Measurements from ENCODE around the gene ELOA. TPM values are rescaled to one million over a fixed set of nuclear protein-coding genes. Genes with fewer than 3 reads are reported as not detected.

Gene ELOA
- total RNA-seq, 1 donor from 2014 or later = 66.2 TPM

DNA sequence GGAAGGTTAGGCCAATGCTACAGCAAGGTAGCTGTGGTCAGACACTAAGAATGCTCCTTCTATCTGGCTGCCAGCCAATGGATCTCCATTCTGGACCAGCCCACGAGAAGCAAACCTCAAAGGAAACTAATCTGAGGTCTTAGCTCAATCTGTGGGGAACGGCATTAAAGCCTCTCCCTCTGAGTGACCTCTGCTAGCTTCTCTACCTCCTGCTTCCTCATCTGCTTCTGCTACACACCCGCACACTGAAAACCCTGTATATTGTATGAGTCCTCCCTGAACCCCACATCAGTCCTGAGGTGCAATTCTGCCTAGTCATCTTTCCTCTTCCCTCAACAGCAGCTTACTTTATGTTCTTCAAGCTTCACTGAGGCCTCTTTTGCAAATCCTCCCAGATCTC, 64.2 kb downstream of the ELOA start:
- Histone ChIP-seq H3K4me3 (no peak overlapping the region), H3K36me3 (peaks cover 34% of the 10 kb centered on the region), H3K4me1 (peaks cover 10% of the 10 kb centered on the region), H3K9me3 (no peaks in the 10 kb centered on the region), H3K27me3 (no peaks in the 10 kb centered on the region), H3K27ac (no peak overlapping the region)
- DNase-seq (no peak), ATAC-seq (no peak)
- TF ChIP-seq, protein P1, sequence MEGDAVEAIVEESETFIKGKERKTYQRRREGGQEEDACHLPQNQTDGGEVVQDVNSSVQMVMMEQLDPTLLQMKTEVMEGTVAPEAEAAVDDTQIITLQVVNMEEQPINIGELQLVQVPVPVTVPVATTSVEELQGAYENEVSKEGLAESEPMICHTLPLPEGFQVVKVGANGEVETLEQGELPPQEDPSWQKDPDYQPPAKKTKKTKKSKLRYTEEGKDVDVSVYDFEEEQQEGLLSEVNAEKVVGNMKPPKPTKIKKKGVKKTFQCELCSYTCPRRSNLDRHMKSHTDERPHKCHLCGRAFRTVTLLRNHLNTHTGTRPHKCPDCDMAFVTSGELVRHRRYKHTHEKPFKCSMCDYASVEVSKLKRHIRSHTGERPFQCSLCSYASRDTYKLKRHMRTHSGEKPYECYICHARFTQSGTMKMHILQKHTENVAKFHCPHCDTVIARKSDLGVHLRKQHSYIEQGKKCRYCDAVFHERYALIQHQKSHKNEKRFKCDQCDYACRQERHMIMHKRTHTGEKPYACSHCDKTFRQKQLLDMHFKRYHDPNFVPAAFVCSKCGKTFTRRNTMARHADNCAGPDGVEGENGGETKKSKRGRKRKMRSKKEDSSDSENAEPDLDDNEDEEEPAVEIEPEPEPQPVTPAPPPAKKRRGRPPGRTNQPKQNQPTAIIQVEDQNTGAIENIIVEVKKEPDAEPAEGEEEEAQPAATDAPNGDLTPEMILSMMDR (IDR thresholded peaks at IDR 0.05) = no peak
- intact Hi-C loops (cut with DNase I) = no loop called here

- TF ChIP-seq, protein P1 (IDR thresholded peaks at IDR 0.05) = peak; percentile 81
- Histone ChIP-seq H3K9me3 (no peaks in the 10 kb centered on the region), H3K4me3 (no peak overlapping the region), H3K27ac (peak overlapping the region; percentile 58), H3K36me3 (peaks cover 52% of the 10 kb centered on the region), H3K27me3 (no peaks in the 10 kb centered on the region), H3K4me1 (peaks cover 10% of the 10 kb centered on the region)
- peak; percentile 91 for DNase-seq
- peak; percentile 94 for ATAC-seq
- intact Hi-C loops (cut with DNase I) = no loop called here
These were observed 66.5 kb downstream of the ELOA start for GRCh38 chr1:23809751-23810171.

GRCh38 chr1:23810818-23811540, 67.7 kb downstream of the ELOA start:
- Histone ChIP-seq H3K36me3 (peaks cover 57% of the 10 kb centered on the region), H3K4me3 (no peak overlapping the region), H3K27ac (no peak overlapping the region), H3K9me3 (no peaks in the 10 kb centered on the region), H3K4me1 (peaks cover 10% of the 10 kb centered on the region), H3K27me3 (no peaks in the 10 kb centered on the region)
- DNase-seq (no peak), ATAC-seq (peak; percentile 92)
- TF ChIP-seq, protein P1 (IDR thresholded peaks at IDR 0.05) = peak; percentile 63
- intact Hi-C loops (cut with DNase I) = no loop called here

Other genes with a start within 250 kb of the ELOA start
- gene E2F2, start 212.2 kb upstream of the ELOA start, total RNA-seq = 0.32 TPM
- gene ID3, start 184.0 kb upstream of the ELOA start, total RNA-seq = 242 TPM
- 895 TPM for gene RPL11, start 51.7 kb upstream of the ELOA start, total RNA-seq
- 46.5 TPM for gene PITHD1, start 34.9 kb downstream of the ELOA start, total RNA-seq
- 45.9 TPM for gene LYPLA2, start 47.7 kb downstream of the ELOA start, total RNA-seq
- gene GALE, start 57.3 kb downstream of the ELOA start, total RNA-seq = 62.9 TPM
- 40.1 TPM for gene HMGCL, start 82.0 kb downstream of the ELOA start, total RNA-seq
- 44.4 TPM for gene FUCA1, start 124.8 kb downstream of the ELOA start, total RNA-seq
- gene CNR2, start 169.9 kb downstream of the ELOA start, total RNA-seq = 0.06 TPM
- 119 TPM for gene PNRC2, start 216.4 kb downstream of the ELOA start, total RNA-seq
- gene SRSF10, start 236.9 kb downstream of the ELOA start, total RNA-seq = 96.0 TPM

Data from upper lobe of right lung (tissue), 1 donor.